Measurements from ENCODE around the gene FAM184A. TPM values are rescaled to one million over a fixed set of nuclear protein-coding genes. Genes with fewer than 3 reads are reported as not detected.

Gene FAM184A
- total and polyA plus RNA-seq, 9 of the 15 experiments (the other 6 are each of a cell fraction or from before 2014, with no cell fraction given): 6.4 to 18.7 (median 13.1) TPM

DNA sequence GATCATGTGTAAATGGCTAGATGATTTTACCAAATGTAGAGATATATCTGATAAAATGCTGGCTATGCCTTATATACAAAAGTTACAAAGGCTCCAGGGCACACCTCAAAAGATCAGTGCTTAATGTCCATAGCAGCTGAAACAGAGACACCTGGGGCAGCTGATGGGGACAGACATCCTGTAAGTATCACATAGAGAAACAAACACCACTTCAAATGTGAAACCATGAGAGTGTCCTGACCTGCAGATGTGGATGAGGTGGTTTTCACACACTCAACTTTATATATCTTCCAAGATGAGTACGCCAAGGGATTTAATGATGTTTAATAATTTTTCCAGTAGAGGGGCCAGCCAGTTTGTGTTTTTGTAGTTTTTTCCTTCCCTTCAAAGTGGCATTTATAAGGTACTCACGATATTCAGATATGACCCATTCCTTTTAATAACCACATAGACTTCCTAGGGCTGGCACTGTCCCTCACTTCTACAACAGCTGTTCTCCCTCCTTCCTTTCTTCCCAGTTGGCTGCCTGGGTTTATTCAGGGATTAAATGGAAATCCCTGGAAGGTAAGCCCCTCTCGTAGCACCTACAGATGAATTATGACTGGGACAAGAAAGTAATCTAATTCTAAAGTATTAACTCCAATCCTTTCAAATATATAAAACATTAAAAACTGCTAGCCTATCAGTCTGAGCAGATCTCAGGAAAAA, 93.2 kb downstream of the FAM184A start:
- no peak overlapping the region for H2AFZ ChIP-seq (ENCODE audit: low read depth, low read length)
- intact Hi-C loops (cut with micrococcal nuclease): no loop called here
- H3K4me3 ChIP-seq: no peak overlapping the region
- H3K36me3 ChIP-seq (ENCODE audit: control insufficient read depth, insufficient read depth, low read length): no peaks in the 10 kb centered on the region
- no peaks in the 10 kb centered on the region for H3K27me3 ChIP-seq (ENCODE audit: control insufficient read depth in 2 of 2, insufficient read depth in 2 of 2, low read length in 2 of 2)
- H3K4me1 ChIP-seq (replicated peaks in 1 of 2; ENCODE audit: control insufficient read depth in 2 of 2, insufficient read depth in 2 of 2, low read length in 2 of 2): no peaks in the 10 kb centered on the region
- no peak for DNase-seq (ENCODE audit: extremely low read depth in 1 of 4, low spot score in 3 of 4)
- CTCF ChIA-PET (ENCODE audit: low intra/inter-chr PET ratio): no interaction called here
- no peak overlapping the region for H3K9ac ChIP-seq (ENCODE audit: insufficient read depth in 1 of 2, low read depth in 2 of 2, low read length in 2 of 2)
- H3K9me1 ChIP-seq (ENCODE audit: control insufficient read depth, insufficient read depth, low read length): no peaks in the 10 kb centered on the region
- no peak overlapping the region for H3K27ac ChIP-seq (ENCODE audit: extremely low read depth, low read depth, low read length)
- FAIRE-seq: no peak
- WGBS (ENCODE audit: insufficient coverage, low coverage, missing lambda C conversion rate): 76% methylated on average over 3 of the region's 3 CpGs
- no peaks in the 10 kb centered on the region for H4K20me1 ChIP-seq (replicated peaks; ENCODE audit: control insufficient read depth, insufficient read depth, low read length)
- no peak overlapping the region for H3K4me2 ChIP-seq (ENCODE audit: insufficient read depth, low read length)
- no peak for TF ChIP-seq KLF16 (IDR thresholded peaks at IDR 0.05)
- no peak for TF ChIP-seq FOXJ3 (CRISPR knock-in tag; IDR thresholded peaks at IDR 0.05)
- TF ChIP-seq ZNF830 (CRISPR knock-in tag; IDR thresholded peaks at IDR 0.05): no peak
- no peak for TF ChIP-seq TGIF2 (CRISPR knock-in tag; IDR thresholded peaks at IDR 0.05)
- TF ChIP-seq, protein P1, sequence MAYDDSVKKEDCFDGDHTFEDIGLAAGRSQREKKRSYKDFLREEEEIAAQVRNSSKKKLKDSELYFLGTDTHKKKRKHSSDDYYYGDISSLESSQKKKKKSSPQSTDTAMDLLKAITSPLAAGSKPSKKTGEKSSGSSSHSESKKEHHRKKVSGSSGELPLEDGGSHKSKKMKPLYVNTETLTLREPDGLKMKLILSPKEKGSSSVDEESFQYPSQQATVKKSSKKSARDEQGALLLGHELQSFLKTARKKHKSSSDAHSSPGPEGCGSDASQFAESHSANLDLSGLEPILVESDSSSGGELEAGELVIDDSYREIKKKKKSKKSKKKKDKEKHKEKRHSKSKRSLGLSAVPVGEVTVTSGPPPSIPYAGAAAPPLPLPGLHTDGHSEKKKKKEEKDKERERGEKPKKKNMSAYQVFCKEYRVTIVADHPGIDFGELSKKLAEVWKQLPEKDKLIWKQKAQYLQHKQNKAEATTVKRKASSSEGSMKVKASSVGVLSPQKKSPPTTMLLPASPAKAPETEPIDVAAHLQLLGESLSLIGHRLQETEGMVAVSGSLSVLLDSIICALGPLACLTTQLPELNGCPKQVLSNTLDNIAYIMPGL (CRISPR knock-in tag; IDR thresholded peaks at IDR 0.05): no peak
- no peak for TF ChIP-seq FOXK2 (conservative IDR thresholded peaks at IDR 0.05 in 1 of 2, IDR thresholded peaks at IDR 0.05 in 1 of 2; ENCODE audit: low read depth in 2 of 2)
- TF ChIP-seq ZNF699 (CRISPR knock-in tag; IDR thresholded peaks at IDR 0.05; ENCODE audit: insufficient replicate concordance): no peak
- no peak for TF ChIP-seq MYBL2 (IDR thresholded peaks at IDR 0.05; ENCODE audit: low read depth)
- TF ChIP-seq MYBL2 (CRISPR knock-in tag; IDR thresholded peaks at IDR 0.05; ENCODE audit: borderline replicate concordance): no peak
- TF ChIP-seq, protein P2, sequence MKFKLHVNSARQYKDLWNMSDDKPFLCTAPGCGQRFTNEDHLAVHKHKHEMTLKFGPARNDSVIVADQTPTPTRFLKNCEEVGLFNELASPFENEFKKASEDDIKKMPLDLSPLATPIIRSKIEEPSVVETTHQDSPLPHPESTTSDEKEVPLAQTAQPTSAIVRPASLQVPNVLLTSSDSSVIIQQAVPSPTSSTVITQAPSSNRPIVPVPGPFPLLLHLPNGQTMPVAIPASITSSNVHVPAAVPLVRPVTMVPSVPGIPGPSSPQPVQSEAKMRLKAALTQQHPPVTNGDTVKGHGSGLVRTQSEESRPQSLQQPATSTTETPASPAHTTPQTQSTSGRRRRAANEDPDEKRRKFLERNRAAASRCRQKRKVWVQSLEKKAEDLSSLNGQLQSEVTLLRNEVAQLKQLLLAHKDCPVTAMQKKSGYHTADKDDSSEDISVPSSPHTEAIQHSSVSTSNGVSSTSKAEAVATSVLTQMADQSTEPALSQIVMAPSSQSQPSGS (CRISPR knock-in tag; IDR thresholded peaks at IDR 0.05): no peak
- no peak for TF ChIP-seq HDAC1 (IDR thresholded peaks at IDR 0.05)
- TF ChIP-seq FOXA1 (IDR thresholded peaks at IDR 0.05; ENCODE audit: borderline replicate concordance): no peak
- POLR2A ChIA-PET: no interaction called here
- in situ Hi-C loops (cut with MboI): no loop called here
- BruUV-seq (replicated peaks): no TSS peak
- no peaks in the 10 kb centered on the region for H3K9me3 ChIP-seq (replicated peaks; ENCODE audit: control insufficient read depth, insufficient read depth, low read depth, low read length)
- H3K79me2 ChIP-seq (ENCODE audit: control insufficient read depth, insufficient read depth, low read length): no peaks in the 10 kb centered on the region
- no peak for ATAC-seq

Measured in K562 (cell line).